T-helper 1 cell (primary cell): ENCODE measurements around the gene TTC21A.

Experiments used
- DNase-seq, 5 donors: peaks; one replicate each; pipeline ENCODE4 v3.0.0-alpha.2; 2012 to 2020

The TTC21A gene

DNA sequence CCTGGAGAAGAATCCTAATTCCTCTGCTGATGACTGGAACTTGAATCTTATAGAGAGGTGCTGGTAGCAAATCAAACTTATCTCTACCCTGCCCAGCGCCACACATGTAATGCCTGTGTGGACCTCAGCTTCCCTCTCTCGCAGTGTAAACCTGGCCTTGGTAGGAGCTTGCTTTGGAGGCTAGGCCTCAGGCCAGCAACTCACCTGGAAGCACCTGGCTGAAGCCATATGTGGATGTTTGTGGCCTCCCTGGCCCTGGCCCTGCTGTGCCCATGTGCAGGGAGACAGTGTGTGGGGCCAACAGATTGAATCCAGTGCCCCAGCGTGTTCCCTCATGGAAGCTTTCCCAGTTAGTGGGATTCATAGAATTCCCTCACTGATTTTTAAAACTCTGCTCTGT, 8.4 kb downstream of the TTC21A start:
- no peak for DNase-seq

DNA sequence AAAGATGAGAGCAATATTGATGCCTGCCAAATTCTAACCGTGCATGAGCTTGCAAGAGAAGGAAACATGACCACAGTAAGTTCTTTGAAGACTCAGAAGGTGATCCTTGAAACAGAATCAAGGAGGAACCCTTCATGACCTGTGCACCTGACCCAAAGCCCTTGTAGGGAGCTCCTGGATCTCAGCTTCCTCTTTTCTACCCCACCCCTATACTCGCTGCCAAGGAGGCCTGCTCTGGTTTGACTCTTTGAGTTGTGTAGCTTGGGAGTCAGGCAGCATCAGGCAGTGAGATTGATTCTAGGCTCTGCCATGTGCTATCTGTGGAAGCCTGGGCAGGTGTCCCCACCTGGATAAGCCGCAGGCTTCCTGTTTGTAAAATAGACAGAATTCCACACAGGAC, 10.6 kb downstream of the TTC21A start:
- DNase-seq, result no peak

DNA sequence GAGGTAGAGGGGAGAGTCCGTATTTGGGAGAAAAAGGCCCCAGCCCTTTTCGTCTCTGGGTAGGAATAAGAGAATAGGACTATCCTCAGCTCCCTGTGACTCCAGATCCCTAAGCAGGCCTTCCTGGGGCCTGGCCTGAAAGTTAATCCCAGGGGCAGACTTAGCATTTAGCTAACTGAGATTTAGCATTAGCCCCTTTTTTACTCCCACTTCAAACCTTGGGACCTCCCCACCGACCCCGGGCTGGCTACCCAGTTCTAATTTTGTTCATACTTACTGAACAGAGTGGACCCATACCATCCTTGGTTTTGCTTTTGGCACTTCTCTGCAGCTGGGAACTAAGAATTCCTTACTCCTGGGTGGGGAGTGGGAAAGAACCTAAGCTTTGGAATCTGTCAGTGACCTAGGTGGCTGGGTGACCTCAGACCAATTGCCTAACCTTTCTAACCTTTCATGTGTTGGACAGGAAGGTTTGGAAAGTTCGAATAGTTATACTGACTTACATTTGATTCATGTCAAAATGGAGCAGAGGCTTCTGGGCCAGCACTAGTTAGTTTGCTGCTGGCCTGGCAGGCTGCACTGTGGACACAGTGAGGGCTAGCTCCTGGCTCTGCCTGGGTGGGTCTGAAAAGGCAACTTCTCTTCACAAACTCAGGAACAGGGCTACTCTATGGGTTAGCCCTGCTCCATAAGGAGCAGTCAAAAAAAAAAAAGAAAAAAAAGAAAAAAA, 11.6 kb downstream of the TTC21A start:
- DNase-seq, result no peak

DNA sequence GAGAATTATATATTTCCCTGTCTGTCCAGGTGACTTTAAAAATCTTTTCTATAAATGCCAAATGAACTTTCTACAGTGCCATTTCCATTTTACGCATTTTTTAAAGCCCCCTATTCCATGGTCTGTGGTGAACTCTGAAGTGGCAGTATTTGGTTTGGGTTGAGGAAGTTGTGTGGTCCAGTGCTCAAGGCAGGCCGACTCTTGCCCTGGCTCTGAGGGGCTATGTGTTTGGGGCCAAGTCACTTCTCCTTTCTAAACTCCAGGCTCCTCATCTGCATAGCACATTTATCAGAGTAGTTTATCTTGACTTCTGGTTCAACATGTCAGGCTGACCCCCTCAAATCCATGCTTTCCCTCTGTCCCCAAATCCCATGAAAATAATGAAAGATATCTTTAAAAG, 14.1 kb downstream of the TTC21A start:
- no peak for DNase-seq

DNA sequence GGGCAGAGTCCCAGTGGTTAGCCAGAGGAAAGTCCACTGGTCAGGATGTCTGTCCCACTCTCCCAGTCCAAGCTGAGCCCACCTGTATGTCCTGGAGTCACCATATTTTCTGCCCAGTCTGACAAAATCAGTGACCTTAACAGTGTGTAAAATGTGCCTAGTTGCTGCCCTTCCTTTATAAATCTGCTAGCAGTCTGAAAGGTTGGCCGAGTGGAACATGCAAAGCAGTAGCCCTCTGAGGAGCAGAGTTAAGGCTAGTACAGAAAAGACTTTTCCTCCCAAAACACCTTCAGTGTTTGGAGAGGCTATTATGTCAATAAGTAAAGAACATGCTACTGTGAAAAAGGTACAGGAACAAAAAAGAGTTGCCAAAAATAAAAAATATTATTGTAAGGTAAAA, 15.3 kb downstream of the TTC21A start:
- no peak for DNase-seq

DNA sequence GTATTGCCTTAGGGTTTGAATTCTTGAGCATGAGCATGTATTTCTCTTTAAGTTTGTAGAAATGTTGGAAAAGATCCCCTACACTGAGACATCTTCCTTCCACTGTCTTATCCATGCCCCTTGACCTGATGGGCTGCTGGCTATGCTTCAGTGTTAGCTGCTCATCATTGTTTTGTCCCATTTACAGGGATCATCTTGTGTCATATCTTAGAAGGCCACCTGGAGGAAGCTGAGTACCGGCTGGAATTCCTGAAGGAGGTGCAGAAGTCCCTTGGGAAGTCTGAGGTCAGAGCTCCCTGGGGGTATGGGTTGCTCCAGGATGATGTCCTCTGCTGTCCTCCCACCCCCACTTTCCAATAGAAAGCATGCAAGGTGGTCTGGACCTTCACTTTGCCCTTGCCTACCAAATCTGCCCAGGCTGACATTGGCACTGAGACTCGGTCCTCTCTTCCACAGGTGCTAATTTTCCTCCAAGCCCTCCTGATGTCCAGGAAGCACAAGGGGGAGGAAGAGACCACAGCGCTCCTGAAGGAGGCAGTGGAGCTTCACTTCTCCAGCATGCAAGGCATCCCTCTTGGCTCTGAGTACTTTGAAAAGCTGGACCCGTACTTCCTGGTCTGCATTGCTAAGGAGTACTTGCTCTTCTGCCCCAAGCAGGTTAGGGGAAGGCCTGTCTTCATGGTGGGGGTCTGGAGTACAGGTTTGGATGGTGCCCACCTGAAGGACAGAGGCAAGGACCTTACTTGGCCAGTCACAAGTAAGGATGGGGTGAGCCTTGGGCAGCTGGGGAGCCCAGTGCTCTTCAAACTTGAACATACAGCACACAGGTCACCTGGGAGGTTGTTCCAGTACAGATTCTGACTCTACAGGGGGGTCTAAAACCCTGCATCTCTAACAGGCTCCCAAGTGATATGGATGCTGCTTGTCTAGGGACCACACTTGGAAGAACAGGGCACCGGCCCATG, 17.7 kb downstream of the TTC21A start:
- no peak for DNase-seq

DNA sequence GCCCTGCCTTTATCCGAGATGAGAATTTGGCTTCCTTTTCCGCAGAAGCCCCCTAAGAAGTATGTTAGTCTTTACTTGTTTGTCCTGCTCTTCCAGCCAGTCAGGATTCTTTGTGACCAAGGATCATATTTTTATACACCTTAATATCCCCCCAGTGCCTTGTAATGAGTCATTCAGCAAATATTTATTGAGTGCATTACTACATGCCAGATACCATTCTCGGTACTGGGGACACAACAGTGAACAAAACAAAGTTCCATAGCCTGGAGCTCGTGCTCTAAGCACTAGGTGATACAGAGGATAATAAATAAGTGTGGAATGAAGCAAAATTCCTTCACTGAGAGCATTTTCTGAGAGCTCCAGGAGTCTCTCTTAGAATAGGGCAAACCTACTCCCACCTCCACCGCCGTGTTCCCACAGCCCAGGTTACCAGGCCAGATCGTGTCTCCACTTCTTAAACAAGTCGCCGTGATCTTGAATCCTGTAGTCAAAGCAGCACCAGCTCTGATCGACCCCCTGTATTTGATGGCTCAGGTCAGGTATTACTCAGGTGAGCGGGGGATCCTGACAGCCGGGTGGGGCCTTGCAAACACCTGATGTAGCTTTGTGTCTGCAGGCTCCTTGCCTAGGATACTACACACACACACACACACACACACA, 18.5 kb downstream of the TTC21A start:
- DNase-seq, result no peak

DNA sequence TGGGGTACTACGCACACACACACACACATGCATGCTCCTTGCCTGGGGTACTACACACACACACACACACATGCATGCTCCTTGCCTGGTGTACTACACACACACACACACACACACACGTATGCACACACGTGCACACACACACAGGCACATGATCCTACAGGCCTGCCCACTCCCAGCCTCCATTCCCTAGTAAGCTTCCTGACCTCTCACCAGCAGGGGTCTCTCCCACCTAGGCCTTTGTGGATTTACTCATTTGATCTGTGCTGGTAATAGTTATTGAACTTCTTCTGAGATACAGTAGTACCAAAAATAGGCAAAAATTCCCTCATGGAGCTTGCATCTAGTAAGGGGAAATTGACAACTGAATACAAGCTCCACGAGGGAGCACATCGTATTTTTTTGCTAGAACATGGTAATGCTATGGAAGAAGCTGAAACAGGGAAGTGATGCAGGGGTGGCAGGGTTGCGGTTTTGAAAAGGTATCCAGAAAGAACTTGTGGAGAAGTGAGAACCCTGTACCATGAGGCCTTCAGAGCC, 19.1 kb downstream of the TTC21A start:
- DNase-seq, result peak in 1 of 5 donors; percentile 32

DNA sequence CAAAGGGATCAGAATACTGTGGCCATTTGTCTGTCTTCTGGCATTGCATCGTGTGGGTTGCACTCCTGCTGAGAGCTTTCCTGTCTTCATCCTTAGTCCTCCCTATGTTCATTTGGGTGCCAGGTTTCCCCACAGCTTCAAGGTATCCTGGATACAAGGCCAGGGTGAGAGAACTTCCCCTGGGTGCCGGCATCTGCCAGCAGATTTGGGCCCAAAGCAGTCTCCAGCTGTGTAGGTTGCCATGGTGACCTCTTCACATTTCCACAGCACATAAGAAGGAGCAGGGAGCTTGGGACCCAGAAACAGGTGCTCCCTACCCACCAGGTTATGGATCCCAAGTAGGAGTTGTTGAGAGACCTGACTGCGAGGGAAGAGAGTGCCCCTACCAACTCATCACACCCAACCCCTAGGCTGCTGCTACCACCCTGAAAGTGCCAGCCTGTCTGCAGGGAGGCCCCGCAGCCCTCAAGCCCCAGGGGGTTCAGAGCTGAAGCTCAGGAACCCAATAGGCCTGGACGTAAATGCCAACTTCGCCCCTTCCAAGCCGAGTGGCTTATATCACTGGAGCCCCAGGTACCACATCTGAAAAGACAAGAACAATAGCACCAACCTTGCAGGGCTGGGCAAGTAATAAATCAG, 19.9 kb downstream of the TTC21A start:
- no peak for DNase-seq

DNA sequence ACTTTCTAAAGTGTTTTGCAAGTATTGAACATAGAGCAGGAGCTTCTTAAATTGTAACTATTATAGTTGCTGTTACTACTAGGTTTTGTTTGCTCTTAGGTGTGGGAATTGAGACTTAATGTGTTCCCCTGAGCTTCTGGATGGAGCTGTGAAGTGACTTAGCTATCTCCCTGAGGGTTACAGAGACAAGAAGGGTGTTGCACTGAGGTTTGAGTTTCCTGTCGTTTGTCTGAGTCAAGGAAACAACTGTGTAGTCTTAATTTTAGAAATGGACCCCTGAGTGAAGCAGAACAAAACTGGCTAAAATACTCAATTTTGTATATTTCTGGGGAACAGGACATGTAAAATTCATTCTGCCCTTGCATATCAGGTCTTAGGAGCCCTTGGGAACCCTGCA, 20.4 kb downstream of the TTC21A start:
- DNase-seq, result peak in 1 of 5 donors; percentile 29

DNA sequence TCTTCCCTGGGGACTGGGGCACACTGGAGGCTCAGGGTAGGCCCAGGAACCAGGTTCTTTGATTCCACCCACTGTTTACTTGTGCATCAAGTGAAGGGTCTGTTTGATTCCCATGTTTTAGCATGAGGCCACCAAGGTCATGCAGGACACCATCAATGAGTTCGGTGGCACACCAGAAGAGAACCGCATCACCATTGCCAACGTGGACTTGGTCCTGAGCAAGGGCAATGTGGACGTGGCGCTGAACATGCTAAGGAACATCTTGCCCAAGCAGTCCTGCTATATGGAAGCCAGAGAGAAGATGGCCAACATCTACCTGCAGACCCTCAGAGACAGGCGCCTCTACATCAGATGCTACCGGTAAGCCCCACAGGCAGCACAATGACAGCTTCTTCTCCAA, 21.5 kb downstream of the TTC21A start:
- no peak for DNase-seq

DNA sequence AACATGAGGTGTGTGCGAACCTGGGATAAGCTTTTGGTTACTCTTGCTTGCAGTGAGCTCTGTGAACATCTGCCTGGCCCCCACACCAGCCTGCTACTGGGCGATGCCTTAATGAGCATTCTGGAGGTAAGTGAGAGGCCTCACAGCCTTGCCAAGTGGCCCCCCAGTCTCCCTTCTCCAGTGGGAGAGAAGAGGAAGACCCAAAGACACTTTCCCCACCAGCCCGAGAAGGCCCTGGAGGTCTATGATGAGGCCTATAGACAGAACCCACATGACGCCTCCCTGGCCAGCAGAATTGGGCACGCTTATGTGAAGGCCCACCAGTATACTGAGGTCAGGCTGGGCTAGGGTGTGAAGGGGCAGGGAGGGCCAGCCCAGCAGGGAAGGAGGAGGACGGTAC, 22.5 kb downstream of the TTC21A start:
- no peak for DNase-seq

DNA sequence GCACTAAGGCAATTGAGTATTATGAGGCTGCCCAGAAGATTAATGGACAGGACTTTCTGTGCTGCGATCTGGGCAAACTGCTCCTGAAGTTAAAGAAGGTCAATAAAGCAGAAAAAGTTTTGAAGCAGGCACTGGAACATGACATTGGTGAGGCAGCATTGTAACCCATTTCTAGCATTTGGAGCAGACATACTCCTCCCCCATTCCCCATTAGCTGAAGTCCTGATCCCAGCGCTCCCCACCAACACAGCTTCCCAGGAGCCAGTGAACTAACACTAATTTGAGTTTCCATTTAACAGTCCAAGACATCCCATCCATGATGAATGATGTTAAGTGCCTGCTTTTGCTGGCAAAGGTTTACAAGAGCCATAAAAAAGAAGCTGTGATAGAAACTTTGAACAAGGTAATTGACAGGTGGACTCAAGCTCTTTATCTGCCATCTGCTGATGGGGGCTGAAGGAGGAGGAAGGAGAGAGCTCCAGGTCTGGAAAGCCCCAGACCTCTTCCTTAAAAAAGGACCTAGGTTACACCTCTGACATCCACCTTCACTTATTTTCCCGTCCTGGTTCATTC, 23.3 kb downstream of the TTC21A start:
- DNase-seq, result no peak

DNA sequence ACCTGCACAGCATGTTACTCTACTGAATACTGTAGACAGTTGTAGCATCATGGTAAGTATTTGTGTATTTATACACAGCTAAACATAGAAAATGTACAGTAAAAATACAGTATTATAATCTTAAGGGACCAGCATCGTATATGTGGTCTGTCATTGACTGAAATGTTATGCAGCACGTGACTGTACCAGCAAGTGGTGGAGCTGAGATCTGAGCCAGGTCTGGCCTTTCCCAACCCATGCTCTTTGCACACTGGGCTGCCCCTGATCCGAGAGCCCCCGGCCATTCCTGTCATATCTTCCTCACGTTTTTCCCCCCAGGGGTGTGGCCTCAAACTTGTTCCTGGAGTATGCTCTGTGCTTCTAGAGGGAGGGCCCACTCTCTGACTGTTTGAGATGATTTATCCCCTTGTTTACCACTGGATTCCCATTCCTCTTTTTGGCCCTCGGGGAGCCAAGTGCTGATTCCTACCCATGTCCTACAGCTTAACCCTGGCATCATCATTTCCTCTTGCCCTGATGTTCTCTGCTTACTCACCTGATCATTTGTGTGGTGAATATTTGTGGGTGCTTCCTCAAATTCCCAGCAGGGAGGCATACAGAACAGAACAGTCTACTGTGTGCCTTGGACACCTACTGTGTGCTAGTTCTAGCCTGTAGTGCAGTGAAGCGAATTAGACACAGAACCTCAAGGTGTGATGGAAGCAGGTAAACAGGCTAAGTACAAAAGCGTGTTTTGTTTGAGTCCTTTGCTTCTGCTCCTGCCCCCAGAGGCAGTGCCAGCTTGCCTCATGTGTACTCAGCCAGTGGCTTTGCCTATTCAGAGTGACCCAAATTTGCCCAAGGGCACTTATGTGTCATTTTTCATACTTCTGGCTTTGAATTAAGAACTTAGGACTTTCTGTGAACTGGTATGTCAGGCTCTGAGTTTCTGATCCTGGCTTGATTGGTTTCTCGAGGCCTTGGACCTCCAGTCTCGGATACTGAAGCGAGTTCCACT, 24.9 kb downstream of the TTC21A start:
- no peak for DNase-seq

DNA sequence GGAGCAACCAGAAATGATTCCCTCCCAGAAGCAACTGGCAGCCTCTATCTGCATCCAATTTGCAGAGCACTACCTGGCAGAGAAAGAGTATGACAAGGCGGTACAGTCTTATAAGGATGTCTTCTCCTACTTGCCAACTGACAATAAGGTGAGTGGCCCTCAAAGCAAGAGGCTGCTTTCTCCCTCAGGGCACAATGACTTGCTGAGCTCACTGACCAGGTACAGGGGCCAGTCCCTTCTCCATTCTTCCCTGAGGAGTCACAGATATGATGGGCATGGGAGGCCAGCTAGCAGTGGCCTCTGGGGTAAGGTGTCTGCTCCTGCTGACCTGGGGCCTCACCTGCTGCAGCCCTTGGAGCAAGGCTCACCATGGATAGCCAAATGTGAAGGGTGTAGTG, 25.6 kb downstream of the TTC21A start:
- no peak for DNase-seq

DNA sequence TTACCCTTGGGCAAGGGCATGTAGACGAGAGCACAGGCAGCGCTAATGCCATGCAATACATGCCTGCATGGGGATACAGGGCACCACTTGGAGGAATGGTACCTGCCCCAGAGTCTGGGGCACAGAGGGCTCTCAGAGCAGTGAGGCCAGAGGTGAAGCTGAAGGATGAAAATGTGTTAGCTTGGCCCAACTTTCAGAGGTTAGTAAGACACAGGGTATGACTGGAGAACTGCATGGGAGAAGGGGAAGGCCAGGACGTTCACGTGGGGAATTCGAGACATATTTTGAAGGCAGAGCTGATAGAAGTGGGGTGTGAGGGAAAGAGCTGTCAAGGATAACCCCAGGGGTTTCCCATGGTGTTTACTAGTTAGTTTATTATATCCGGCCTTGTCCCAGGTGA, 26.3 kb downstream of the TTC21A start:
- no peak for DNase-seq

DNA sequence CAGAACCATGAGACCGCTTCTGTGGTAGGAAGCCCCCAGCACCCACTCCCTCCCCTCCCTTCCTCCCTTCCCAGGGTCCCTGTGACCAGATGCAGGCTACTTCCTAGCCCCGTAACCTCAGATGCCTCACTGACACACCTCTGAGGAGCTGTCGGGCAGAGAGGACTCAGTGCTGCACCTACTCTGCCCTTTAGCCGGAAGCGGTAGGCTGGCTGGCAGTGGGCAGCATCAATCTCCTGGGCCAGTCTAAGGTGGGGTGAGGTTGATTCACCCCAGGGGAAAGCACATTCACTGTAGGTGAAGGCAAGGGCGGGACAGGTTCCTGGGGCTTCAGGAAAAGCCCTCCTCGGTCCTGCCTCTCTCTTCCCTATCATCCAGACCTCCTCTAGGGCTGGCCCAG, 26.8 kb downstream of the TTC21A start:
- DNase-seq, result no peak

DNA sequence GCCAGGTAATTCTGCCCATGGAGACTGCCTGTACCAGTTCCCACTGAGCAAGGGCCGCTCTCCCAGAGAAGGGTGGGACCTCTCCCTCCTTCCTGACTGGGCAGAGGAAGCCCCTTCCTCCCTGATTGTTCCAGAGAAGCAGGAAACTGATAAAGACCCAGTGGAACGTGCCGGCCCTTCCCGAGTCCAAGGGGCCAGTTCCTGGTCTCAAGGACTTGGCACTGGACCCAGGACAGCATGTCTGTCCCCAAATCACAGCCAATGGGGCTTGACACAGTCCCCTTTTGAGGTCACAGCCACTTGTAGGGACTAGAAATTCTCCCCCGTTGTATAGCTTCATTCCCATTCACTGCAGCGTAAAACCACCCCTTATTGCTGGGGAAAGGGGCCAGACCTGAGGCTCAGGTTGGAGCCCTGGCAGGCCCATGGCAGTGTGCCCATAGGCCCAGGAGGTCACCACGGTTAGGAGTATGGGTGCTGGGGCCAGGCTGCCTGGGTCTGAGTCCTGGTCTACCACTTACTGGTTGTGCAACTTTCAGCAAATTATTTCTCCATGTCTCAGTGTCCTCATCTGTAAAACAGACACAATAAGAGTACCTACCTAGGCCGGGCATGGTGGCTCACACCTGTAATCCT, 27.8 kb downstream of the TTC21A start:
- no peak for DNase-seq

DNA sequence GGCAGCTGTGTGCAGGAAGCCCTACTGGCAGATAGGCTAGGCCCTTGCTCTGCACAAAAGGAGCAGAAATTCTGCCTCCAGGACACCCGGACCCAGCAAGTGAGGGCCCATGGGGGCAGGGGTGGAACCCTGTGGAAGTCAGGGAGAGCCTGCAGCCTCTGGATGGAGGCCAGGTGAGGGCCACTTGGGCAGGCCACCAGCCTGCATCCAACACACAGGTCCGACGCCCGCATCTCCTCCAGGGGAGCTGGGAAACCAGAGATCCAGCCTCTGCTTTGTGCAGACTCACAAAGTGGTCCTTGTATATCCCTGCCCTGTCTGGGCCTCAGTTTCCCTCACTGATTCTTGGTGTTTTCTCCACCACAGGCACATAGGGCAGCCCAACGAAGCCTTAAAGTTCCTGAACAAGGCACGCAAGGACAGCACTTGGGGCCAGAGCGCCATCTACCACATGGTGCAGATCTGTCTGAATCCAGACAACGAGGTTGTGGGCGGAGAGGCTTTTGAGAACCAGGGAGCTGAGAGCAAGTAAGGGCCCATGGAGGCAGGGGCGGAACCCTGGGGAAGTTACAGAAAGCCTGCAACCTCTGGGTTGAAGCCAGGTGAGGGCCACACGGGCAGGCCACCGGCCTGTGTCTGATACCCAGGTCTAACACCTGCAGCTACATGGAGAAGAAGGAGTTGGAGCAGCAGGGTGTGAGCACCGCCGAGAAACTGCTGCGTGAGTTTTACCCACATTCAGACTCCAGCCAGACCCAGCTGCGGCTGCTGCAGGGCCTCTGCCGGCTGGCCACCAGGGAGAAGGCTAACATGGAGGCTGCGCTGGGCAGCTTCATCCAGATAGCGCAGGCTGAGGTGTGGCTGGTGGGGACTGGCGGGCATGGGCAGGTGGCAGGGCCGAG, 29.3 kb downstream of the TTC21A start:
- no peak for DNase-seq
